GM18508 (cell line): ENCODE measurements around the gene CIAO1.

ENCODE experiments used
- ATAC-seq: cut with Tn5 transposase; IDR thresholded peaks from one replicate; pipeline ENCODE4 v1.9.1; 2021; ENCODE audit warnings: moderate number of reproducible peaks; ENCODE audit not compliant: insufficient read depth, unreplicated experiment

The CIAO1 gene

GRCh38 chr2:96320728-96321622, 55.0 kb downstream of the CIAO1 start:
- ATAC-seq, result no peak
